ENCODE data around the gene EBNA1BP2. TPM values are rescaled to one million over a fixed set of nuclear protein-coding genes. Genes with fewer than 3 reads are reported as not detected.
A peak's percentile ranks its signal among the peaks of the same experiment; 100 is the strongest.

Gene EBNA1BP2
- total RNA-seq, 1 donor = 50.7 TPM

GRCh38 chr1:43206600-43207228 is 34.6 kb upstream of the EBNA1BP2 start:
- Histone ChIP-seq H3K9me3 (ENCODE audit: low read depth, low read length) (no peaks in the 10 kb centered on the region), H3K79me2 (ENCODE audit: insufficient read depth, low read length) (no peaks in the 10 kb centered on the region), H3K36me3 (ENCODE audit: insufficient read depth, low read length) (no peaks in the 10 kb centered on the region), H3K4me1 (ENCODE audit: insufficient read depth, low read length) (peaks cover 29% of the 10 kb centered on the region), H4K20me1 (ENCODE audit: insufficient read depth, low read length) (no peaks in the 10 kb centered on the region), H3K4me3 (ENCODE audit: insufficient read depth, low read length) (peak overlapping the region; percentile 24), H3K4me2 (ENCODE audit: insufficient read depth, low read length) (peak overlapping the region; percentile 61), H3K27me3 (ENCODE audit: insufficient read depth, low read length) (no peaks in the 10 kb centered on the region), H2AFZ (ENCODE audit: low read length) (peak overlapping the region; percentile 50), H3K27ac (ENCODE audit: low read depth, low read length) (peak overlapping the region; percentile 88)
- TF ChIP-seq, protein P1, sequence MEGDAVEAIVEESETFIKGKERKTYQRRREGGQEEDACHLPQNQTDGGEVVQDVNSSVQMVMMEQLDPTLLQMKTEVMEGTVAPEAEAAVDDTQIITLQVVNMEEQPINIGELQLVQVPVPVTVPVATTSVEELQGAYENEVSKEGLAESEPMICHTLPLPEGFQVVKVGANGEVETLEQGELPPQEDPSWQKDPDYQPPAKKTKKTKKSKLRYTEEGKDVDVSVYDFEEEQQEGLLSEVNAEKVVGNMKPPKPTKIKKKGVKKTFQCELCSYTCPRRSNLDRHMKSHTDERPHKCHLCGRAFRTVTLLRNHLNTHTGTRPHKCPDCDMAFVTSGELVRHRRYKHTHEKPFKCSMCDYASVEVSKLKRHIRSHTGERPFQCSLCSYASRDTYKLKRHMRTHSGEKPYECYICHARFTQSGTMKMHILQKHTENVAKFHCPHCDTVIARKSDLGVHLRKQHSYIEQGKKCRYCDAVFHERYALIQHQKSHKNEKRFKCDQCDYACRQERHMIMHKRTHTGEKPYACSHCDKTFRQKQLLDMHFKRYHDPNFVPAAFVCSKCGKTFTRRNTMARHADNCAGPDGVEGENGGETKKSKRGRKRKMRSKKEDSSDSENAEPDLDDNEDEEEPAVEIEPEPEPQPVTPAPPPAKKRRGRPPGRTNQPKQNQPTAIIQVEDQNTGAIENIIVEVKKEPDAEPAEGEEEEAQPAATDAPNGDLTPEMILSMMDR (IDR thresholded peaks at IDR 0.05; ENCODE audit: extremely low read depth, low read depth, low read length) = no peak
- peak; percentile 87 for DNase-seq (ENCODE audit: insufficient read length, low spot score, missing footprints)

DNA sequence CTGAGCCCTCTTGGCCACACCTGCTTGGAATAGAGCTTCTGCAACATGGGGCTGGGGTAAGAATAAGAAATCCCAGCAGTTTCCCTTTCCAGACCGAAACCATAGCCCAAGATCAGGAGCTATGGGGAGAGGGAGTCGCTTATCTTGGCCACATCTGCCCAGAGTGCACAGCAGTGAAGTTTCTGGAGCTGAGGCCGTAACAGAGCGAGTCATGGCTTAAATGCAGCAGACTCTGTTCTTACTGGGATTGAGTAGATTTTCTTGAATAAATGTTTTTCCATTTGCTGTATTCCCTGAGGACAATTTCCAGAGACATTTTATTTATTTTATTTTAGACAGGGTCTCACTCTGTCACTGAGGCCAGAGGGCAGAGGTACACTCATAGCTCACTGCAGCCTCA is 33.6 kb upstream of the EBNA1BP2 start:
- Histone ChIP-seq H4K20me1 (ENCODE audit: insufficient read depth, low read length) (no peaks in the 10 kb centered on the region), H3K4me1 (ENCODE audit: insufficient read depth, low read length) (peaks cover 29% of the 10 kb centered on the region), H3K27me3 (ENCODE audit: insufficient read depth, low read length) (no peaks in the 10 kb centered on the region), H3K36me3 (ENCODE audit: insufficient read depth, low read length) (no peaks in the 10 kb centered on the region), H3K4me3 (ENCODE audit: insufficient read depth, low read length) (no peak overlapping the region), H3K27ac (ENCODE audit: low read depth, low read length) (peak overlapping the region; percentile 88), H3K79me2 (ENCODE audit: insufficient read depth, low read length) (no peaks in the 10 kb centered on the region), H2AFZ (ENCODE audit: low read length) (peak overlapping the region; percentile 67), H3K4me2 (ENCODE audit: insufficient read depth, low read length) (peak overlapping the region; percentile 61), H3K9me3 (ENCODE audit: low read depth, low read length) (no peaks in the 10 kb centered on the region)
- TF ChIP-seq, protein P1 (IDR thresholded peaks at IDR 0.05; ENCODE audit: extremely low read depth, low read depth, low read length) = no peak
- DNase-seq (ENCODE audit: insufficient read length, low spot score, missing footprints) = no peak

- Histone ChIP-seq H2AFZ (ENCODE audit: low read length) (no peak overlapping the region), H3K4me2 (ENCODE audit: insufficient read depth, low read length) (no peak overlapping the region), H3K9me3 (ENCODE audit: low read depth, low read length) (no peaks in the 10 kb centered on the region), H3K4me1 (ENCODE audit: insufficient read depth, low read length) (peaks cover 29% of the 10 kb centered on the region), H3K27me3 (ENCODE audit: insufficient read depth, low read length) (no peaks in the 10 kb centered on the region), H3K36me3 (ENCODE audit: insufficient read depth, low read length) (no peaks in the 10 kb centered on the region), H4K20me1 (ENCODE audit: insufficient read depth, low read length) (no peaks in the 10 kb centered on the region), H3K27ac (ENCODE audit: low read depth, low read length) (no peak overlapping the region), H3K79me2 (ENCODE audit: insufficient read depth, low read length) (no peaks in the 10 kb centered on the region), H3K4me3 (ENCODE audit: insufficient read depth, low read length) (no peak overlapping the region)
- TF ChIP-seq, protein P1 (IDR thresholded peaks at IDR 0.05; ENCODE audit: extremely low read depth, low read depth, low read length) = no peak
- DNase-seq (ENCODE audit: insufficient read length, low spot score, missing footprints) = no peak
Measured at GRCh38 chr1:43204394-43204793, 32.3 kb upstream of the EBNA1BP2 start.

GRCh38 chr1:43203859-43204258 is 31.8 kb upstream of the EBNA1BP2 start:
- Histone ChIP-seq H3K36me3 (ENCODE audit: insufficient read depth, low read length) (no peaks in the 10 kb centered on the region), H3K9me3 (ENCODE audit: low read depth, low read length) (no peaks in the 10 kb centered on the region), H3K79me2 (ENCODE audit: insufficient read depth, low read length) (no peaks in the 10 kb centered on the region), H3K27me3 (ENCODE audit: insufficient read depth, low read length) (no peaks in the 10 kb centered on the region), H3K4me1 (ENCODE audit: insufficient read depth, low read length) (peaks cover 29% of the 10 kb centered on the region), H3K4me2 (ENCODE audit: insufficient read depth, low read length) (no peak overlapping the region), H4K20me1 (ENCODE audit: insufficient read depth, low read length) (no peaks in the 10 kb centered on the region), H2AFZ (ENCODE audit: low read length) (no peak overlapping the region), H3K4me3 (ENCODE audit: insufficient read depth, low read length) (no peak overlapping the region), H3K27ac (ENCODE audit: low read depth, low read length) (no peak overlapping the region)
- no peak for DNase-seq (ENCODE audit: insufficient read length, low spot score, missing footprints)
- TF ChIP-seq, protein P1 (IDR thresholded peaks at IDR 0.05; ENCODE audit: extremely low read depth, low read depth, low read length) = no peak

Measured in osteoblast (primary cell).